KOPT-K1 (cell line): Measurements from ENCODE around the gene ZNF584.
A peak's percentile ranks its signal among the peaks of the same experiment; 100 is the strongest.
"Not testable (repeated sequence)": the region's sequence is repeated elsewhere in the genome, so short reads cannot be mapped to it uniquely, and the experiment has no call there.

Experiments
- H3K27ac ChIP-seq: fragments of 200-600 bp; sonication (generic); 2 replicates; pipeline ENCODE4 v1.5.1; 2016; ENCODE audit warnings: antibody characterized with exemption, mild to moderate bottlenecking, low read depth, low read length; ENCODE audit not compliant: poor library complexity, severe bottlenecking
- H3K36me3 ChIP-seq: fragments of 200-600 bp; sonication (generic); 2 replicates; pipeline ENCODE4 v1.5.1; 2017; ENCODE audit warnings: antibody characterized with exemption, mild to moderate bottlenecking, low read length, moderate library complexity; ENCODE audit not compliant: insufficient read depth
- H3K9me3 ChIP-seq: fragments of 200-600 bp; sonication (generic); 2 replicates; pipeline ENCODE4 v1.5.1; 2017; ENCODE audit warnings: antibody characterized with exemption, low read length, mild to moderate bottlenecking; ENCODE audit not compliant: insufficient read depth, poor library complexity, severe bottlenecking

ZNF584 gene

DNA sequence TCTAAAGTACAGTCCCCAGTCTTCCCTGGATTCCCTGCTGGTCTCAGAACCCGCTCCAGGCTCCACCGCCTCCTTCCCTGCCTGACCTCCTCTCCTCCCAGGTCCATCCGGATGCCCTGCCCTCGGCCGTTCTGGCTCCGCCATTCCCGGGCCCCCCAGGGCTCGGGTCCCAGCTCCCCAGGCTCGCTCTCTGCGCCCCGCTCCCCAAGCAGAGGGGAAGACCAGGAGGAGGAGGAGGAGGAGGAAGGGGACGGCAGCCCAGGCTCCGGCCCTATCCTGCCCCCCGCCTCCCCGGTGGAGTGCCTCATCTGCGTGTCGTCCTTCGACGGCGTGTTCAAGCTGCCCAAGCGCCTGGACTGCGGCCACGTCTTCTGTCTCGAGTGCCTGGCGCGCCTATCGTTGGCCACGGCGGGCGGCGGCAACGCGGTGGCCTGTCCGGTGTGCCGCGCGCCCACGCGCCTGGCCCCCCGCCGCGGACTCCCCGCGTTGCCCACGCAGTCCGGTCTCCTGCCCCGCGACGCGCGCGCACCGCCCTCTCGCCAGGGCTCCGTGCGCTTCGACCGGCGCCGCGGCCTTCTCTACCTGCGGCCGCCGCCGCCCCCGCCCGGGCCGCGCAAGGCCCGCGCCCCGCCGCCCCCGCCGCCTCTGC is 12.3 kb upstream of the ZNF584 start:
- no peak overlapping the region for H3K27ac ChIP-seq
- H3K9me3 ChIP-seq, result no peaks in the 10 kb centered on the region
- H3K36me3 ChIP-seq, result peaks cover 57% of the 10 kb centered on the region

DNA sequence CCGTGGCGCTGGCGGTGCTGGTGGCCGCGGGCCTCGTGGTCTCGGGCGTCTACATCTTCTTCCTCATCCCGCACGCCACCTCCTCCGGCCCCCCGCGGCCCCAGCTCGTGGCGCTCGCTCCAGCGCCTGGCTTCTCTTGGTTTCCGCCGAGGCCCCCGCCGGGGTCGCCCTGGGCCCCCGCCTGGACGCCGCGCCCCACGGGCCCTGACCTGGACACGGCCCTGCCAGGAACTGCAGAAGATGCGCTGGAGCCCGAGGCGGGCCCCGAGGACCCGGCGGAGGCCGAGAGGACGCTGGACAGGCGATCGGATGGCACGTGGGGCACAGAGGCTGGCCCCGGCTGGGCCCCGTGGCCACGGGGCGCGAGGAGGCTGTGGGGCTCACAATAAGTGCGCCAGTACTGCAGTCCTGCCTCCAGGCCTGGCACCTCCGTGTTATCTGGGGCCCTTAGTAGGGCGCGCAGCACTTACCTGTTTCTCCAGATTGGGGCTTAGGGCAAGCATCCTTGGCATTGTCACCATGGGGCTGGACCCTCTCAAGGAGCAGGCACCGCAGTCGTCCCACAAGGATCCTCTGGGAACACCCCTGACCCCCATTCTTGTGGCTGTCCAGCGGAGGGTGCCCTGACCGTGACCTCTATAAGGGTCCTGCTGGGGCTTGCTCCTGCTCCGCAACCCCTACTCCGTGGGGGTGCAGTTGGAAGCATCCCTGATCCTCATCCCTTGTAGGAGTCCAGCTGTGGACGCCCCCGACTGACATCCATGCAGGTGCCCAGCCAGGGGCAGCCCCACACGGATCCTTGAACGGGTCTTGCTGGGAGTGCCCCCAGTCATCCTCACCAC is 11.5 kb upstream of the ZNF584 start:
- Histone ChIP-seq H3K27ac (no peak overlapping the region), H3K9me3 (no peaks in the 10 kb centered on the region), H3K36me3 (peaks cover 49% of the 10 kb centered on the region)

DNA sequence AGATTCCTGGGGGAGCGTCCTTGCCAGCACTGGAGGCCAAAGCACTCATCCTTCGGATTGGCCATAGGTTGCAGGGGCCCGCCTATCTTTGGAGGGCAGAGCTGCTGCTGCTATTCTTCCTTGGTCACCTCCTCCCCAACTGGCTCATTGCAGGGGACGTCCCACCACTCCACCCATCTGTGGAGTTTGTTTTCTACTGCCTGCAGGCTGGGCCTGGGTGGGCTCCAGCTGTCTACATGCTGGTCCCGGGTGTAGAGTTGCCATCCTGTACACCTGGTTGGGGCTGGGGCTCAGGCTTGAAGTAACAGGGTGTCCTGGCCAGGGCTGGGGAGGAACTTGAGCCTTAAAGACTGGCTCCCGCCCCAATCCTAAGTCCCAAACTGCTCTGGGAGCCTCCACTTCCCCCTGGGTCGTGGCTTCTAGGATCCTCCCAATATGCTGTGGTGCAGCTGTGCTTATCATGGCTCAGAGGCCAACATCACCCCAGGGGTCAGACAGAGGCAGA is 10.9 kb upstream of the ZNF584 start:
- Histone ChIP-seq H3K36me3 (peaks cover 42% of the 10 kb centered on the region), H3K27ac (no peak overlapping the region), H3K9me3 (no peaks in the 10 kb centered on the region)

DNA sequence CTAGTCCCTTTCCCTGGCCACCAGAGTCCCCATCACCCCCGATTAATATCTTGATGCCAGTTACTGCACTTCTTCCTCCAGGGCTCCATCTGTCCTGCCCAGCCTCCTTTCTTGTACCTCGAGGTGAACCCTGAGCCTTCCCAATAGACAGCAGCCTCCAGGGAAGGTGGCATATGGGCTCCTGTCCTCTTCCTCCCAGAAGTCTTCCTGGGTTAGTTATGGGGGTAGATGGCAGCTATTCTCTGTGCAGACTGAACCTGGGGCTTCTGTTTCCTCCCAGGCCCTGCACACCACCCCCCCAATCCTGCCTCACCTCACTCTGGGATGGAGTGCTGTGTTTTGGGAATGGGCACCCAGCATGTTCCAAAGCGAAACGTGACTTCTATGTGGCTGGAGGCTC is 10.4 kb upstream of the ZNF584 start:
- H3K36me3 ChIP-seq, result peaks cover 37% of the 10 kb centered on the region
- H3K27ac ChIP-seq, result no peak overlapping the region

DNA sequence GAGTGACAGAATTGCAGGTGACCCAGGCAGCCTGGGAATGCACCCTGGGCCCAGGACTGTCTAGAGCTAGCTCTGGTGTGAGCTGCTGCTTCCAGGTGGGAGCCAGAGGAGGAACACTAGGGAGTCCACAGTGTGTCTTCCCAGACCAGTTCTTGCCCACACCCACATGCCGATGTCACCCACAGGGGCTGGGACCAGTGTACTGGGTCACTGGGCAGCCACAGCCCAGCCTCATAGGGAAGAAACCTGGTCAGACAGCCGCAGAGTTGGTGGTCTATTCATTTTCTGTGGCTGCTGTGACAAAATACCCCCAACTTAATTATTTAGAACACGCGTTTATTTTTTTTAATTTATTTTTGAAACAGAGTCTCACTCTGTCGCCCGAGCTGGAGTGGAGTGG is 9.9 kb upstream of the ZNF584 start:
- no peak overlapping the region for H3K27ac ChIP-seq
- H3K9me3 ChIP-seq, result no peaks in the 10 kb centered on the region
- H3K36me3 ChIP-seq, result peaks cover 32% of the 10 kb centered on the region

More for the DNA sequence above, 10.4 kb upstream of the ZNF584 start:
- no peaks in the 10 kb centered on the region for H3K9me3 ChIP-seq

DNA sequence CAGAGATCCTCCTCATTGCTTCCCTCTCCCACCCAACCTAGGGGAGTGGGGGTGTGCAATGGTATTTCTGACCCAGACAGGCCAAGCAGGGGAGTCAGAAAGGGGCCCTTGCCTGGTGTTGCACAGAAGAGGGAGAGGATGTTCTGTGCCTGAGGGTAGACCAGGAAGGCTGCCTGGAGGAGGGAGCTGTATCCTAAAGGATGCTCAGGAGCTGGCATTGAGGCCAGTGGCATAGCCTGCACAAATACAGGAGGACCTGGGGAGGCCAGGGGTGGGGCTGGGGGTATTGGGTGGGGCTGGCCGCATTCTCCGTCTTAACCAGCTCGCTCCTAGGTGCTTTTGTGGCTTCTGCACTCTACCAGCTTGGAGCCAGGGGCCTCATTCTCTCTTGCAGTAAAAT is 8.5 kb upstream of the ZNF584 start:
- no peak overlapping the region for H3K27ac ChIP-seq
- H3K36me3 ChIP-seq, result peaks cover 19% of the 10 kb centered on the region
- no peaks in the 10 kb centered on the region for H3K9me3 ChIP-seq

DNA sequence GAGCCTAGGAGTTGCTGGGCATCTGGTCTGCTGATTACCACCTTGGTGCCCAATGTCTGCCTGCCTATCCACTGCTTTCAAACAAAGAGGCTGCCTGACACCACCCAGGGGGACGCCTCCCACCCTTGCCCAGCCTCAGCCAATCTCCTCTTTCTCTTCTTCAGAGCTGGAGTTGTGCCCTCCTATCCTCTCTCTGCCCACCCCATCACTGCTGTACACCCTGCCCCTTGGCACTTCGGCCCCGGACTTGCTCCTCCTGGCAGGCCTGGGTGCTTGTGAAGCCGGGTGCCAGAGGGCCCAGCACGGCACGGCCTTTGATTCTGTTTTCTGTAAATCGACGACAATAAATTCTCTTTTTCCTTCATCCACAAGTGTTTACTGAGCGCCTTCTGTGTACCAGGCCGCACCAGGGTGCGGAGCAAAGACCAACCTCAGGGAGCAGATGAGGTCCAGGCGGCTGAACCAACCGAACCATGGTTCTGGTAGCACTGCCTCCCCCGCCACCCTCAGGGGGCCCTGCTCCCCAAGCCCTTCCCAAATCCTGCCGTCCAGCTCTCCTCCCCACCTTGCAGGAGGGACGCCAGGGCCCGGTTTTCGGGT is 8.0 kb upstream of the ZNF584 start:
- peak overlapping the region; percentile 14 for H3K27ac ChIP-seq
- peaks cover 13% of the 10 kb centered on the region for H3K36me3 ChIP-seq
- no peaks in the 10 kb centered on the region for H3K9me3 ChIP-seq

DNA sequence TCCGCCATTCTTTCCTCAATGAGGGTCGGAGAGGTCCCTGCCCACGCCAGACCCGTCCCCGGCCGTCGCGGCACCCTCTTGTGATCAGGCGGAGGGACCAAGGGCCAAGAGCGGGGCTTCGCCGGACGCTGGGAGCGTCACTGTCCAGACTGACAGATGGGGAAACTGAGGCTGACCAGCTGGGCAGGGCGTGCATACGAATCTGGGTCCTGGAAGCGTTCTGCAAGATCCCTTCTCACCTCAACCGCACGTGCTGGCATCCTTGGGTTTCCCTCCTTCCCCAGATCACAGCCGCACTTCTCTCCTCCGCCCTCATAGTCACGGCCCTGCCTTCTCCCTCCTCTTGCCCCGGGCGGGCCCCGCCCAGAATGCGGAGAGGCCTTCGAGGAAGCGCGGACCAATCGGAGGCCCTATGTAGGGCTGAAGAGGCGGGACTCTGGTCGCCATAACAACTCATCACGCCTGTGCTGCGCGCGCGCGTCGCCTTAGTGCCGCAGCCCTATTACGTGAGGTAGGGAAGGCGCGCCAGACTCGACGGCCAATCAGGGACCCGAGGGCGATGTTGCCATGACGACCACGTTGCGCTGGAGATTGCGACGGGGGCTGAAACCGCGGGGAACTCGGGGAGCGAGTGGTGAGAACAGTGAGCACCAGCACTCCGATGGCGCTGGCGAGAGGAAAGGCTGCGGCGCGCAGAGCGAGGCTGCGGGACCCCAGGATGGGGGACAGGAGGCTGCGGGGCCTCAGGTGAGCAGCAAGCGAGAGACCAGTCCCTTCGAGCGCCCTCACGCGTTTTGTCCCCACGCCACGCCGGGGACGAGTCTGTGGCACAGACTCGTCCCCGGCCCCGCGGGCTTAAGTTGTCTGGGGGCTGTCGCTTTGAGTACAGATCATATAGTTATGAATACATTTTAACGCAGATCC is 7.3 kb upstream of the ZNF584 start:
- Histone ChIP-seq H3K27ac (peak overlapping the region; percentile 59), H3K9me3 (no peaks in the 10 kb centered on the region)

DNA sequence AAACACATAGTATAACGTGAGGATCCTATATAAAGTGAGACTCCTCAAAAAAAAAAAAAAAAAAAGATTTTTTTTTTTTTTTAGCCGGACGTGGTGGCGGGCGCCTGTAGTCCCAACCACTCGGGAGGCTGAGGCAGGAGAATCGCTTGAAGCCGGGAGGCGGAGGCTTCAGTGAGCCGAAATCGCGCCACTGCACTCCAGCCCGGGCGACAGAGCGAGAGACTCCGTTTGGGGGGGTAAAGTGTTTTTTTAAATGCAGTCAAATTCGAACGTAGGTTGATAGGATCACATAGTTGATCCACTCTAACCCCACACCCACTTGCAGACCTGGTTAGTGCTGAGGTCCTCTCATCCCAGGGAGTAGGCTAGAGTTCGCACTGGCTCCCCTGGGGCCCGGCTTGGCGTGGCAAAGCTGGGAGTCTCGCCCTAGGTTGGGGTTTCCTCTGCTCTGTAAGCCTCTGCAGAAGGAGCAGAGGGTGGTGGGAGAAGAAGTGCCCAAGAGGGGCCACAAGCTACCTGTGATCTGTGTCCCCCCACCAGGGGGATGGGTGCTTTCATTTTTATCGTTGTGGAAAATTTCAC is 6.5 kb upstream of the ZNF584 start:
- no peaks in the 10 kb centered on the region for H3K9me3 ChIP-seq
- H3K27ac ChIP-seq, result peak overlapping the region; percentile 59
- H3K36me3 ChIP-seq, result peaks cover 6% of the 10 kb centered on the region; the same call in 1 of the 2 replicates

More for the DNA sequence above, 7.3 kb upstream of the ZNF584 start:
- peaks cover 7% of the 10 kb centered on the region; the same call in 1 of the 2 replicates for H3K36me3 ChIP-seq

DNA sequence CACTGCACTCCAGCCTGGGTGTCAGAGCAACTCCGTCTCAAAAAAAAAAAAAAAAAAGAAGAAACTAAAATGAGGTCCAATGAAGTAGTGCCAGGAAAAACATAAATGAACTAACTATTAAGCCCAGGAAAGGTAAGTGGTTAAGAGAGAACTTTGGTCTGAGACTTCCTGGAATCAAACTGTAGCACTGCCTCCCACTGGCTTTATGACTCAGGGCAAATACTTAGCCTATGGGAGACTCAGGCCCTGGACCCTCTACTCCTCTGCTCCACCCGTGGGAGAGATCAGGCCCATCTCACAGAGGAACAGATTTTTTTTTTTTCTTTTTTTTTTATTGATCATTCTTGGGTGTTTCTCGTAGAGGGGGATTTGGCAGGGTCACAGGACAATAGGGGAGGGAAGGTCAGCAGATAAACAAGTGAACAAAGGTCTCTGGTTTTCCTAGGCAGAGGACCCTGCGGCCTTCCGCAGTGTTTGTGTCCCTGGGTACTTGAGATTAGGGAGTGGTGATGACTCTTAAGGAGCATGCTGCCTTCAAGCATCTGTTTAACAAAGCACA is 4.5 kb upstream of the ZNF584 start:
- not testable (repeated sequence) for H3K9me3 ChIP-seq, H3K36me3 ChIP-seq, H3K27ac ChIP-seq

DNA sequence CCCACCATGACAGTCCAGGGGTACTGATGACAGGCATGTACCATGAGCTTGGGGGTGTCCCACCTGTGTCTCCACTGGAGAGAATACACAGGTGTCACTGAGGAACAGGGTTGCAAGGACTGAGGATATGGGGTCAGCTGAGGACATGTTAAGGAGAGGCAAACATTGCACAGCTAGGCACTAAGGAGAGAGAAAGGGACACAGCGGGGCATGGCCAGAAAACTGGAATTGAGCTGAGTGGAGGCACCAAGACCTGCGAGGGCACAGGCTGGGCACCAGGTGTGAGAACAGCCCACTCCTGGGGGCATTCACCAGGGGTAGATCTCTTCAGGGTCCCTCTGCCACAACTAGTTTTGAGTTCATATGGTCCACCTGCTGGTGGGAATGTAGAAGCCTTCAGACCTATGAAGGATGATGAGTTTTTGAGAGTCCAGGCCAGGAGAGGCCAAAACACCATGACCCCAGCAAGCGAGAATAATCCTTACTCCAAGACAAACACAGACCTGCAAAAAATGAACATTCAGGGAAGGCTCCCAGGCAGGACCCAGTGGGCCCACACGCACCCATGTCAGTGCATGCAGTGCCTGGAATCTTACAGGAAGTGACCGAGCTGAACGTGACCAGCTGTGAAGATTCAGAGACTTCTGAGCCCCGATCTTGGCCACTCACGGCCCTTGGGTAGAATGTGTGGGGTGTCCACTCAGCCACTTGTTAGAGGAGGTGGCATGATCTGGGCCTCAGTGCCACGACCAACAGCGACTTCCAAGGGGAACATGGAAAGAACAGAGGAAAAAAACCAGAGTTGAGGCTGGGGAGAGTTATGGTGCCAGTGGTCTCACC is 1.4 kb upstream of the ZNF584 start:
- H3K27ac ChIP-seq, result peak overlapping the region; percentile 78

DNA sequence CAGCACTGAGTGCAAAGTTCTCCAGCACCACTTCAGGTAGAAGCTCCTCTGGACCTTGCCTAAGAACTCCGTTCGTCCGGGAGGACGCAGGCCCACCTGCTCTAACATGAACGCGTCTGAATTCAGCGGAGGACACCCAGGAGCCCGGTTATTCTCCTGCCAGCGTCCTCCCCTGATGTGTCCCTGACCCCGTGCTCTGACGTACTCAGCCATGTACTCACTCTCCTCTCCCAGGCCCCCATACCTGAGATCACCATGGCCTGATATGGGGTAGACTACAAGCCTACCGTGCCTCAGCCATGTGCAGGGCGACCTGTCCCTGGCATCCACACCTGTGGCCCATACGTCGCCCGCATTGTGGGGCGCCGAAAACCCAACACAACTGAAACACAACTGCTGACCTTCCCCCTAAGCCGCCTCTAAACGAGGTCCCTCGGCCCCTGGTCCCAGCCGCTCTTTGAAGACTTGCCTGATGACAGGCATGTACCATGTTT is 744 bp upstream of the ZNF584 start:
- Histone ChIP-seq H3K36me3 (no peaks in the 10 kb centered on the region), H3K27ac (peak overlapping the region; percentile 78), H3K9me3 (no peaks in the 10 kb centered on the region)

More for the DNA sequence above, 1.4 kb upstream of the ZNF584 start:
- Histone ChIP-seq H3K36me3 (no peaks in the 10 kb centered on the region), H3K9me3 (no peaks in the 10 kb centered on the region)
